Forelimb muscle (tissue), 1 donor: ENCODE results near the gene SLC25A2. TPM values are rescaled to one million over a fixed set of nuclear protein-coding genes. Genes with fewer than 3 reads are reported as not detected.
"Not testable (repeated sequence)": the region's sequence is repeated elsewhere in the genome, so short reads cannot be mapped to it uniquely, and the experiment has no call there.

Experiments
- DNase-seq: peaks from one replicate; pipeline ENCODE4 v3.0.0-alpha.2; 2013; ENCODE audit warnings: low read depth
- polyA plus RNA-seq: library from polyadenylated mRNA; unstranded; fragments of 120-200 nt; gene quantifications from one replicate; pipeline ENCODE4 v1.2.1, GENCODE V29; 2013; ENCODE audit not compliant: insufficient read length

Gene SLC25A2
- polyA plus RNA-seq, 1 donor = 0.10 TPM

DNA sequence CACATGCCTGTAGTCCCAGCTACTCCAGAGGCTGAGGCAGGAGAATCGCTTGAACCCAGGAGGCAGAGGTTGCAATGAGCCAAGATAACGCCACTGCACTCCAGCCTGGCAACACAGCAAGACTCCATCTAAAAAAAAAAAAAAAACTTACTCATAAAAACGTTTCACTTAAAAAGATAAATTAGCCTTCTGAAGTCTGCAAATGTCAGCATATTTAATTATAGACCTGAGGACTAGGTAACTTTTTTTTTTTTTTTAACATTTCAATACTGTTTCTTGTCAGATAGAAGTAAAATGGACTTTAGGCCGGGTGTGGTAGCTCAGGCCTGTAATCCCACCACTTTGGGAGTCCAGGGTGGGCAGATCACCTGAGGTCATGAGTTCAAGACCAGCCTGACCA, 13.1 kb upstream of the SLC25A2 start:
- not testable (repeated sequence) for DNase-seq

DNA sequence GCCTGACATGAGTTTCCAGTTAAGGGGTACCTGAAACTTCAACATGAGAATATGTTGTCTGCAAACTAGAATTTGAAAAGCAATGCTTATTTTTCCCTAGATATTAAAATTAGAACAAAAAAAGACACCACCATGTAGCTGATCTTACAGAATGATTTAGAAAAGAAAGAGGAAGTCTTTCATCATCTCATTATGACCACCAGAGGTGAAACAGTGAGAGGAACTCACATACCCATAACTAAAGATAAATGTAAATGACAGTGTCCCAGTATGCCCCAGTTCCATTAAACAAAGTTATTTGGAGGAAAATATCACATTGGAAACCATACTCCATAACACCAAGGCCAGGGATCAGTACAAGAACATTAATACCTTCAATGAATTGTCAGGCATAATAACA, 9.9 kb upstream of the SLC25A2 start:
- DNase-seq = no peak

DNA sequence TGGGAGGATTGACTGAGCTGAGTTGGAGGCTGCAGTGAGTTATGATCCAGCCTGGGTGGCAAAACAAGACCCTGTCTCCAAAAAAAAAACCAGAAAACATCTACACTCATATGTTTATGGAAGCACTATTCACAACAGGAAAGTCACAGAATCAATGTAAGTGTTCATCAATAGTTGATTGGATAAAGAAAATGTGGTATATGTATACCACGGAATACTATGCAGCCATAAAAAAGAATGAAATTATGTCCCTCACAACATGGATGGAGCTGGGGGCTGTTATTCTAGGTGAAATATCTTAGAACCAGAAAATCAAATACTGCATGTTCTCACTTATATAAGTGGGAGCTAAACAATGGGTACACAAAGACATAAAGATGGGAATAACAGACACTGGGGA, 2.8 kb upstream of the SLC25A2 start:
- DNase-seq = no peak

DNA sequence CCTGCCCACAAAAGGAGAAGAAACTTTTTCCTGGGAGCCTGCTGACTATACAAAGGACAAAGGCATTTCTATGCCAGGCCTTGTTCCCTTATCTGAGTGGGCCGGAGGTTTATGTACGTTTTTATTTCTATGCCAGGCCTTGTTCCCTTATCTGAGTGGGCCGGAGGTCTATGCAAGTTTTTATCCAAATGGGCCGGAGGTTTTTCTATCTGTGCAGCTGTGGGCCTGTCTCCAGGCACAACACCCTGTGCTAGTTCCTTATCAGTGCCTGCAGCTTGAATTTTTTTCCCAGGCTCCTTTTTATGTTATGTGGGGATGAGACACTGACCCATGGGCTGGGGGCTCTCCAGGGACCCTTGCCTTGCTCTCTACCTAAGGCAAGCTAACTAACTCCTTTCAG, 5.5 kb downstream of the SLC25A2 start:
- no peak for DNase-seq

DNA sequence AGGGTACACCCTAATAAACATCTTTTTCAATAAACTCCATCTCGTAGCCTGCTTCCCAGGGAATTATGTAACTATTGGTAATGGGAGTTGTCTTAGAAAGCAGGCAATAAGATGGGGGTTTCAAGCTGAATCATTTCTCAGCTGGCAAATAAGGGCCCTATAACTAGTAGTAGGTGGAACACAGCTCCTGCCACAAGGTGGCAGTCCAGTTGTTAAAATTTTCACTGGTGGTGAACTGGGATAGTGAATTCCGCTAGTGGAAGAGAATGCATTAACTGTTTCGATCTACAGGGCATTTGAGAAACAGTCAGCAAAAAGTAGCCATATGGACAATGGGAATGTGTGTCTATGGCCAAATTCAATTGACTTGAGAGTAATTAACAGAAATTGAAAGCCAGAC, 30.9 kb downstream of the SLC25A2 start:
- no peak for DNase-seq

DNA sequence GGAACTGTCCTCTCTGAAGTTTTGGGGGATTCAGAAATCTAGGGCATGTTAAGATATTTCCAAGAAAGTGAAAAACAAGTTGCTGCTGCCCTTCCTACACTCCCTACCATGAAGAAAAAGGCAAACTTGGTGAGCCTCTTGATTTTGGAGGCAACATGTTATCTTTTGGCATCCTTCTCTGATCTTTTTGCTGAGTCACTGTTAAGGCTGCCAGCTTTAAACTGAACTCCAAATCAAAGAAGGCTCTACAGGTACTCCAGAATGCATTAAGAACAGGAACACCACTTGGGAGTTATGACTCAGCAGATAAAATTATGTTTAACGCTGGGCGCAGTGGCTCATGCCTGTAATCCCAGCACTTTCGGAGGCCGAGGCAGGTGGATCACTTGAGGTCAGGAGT, 34.7 kb downstream of the SLC25A2 start:
- DNase-seq = no peak

DNA sequence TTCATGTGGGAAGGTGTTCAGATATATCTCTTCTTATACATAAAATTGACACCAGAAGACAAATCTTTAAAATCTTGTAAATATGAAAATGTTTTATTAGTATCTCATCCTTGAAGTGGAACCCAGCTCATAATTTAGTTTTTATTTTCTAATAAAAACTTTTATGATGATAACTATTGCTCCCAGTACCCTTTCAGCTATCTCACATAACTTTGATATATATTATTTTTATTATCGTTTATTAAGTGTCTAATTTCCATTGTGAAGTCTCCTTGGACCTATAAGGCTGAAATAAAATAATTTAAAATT, 42.7 kb downstream of the SLC25A2 start:
- DNase-seq = no peak

DNA sequence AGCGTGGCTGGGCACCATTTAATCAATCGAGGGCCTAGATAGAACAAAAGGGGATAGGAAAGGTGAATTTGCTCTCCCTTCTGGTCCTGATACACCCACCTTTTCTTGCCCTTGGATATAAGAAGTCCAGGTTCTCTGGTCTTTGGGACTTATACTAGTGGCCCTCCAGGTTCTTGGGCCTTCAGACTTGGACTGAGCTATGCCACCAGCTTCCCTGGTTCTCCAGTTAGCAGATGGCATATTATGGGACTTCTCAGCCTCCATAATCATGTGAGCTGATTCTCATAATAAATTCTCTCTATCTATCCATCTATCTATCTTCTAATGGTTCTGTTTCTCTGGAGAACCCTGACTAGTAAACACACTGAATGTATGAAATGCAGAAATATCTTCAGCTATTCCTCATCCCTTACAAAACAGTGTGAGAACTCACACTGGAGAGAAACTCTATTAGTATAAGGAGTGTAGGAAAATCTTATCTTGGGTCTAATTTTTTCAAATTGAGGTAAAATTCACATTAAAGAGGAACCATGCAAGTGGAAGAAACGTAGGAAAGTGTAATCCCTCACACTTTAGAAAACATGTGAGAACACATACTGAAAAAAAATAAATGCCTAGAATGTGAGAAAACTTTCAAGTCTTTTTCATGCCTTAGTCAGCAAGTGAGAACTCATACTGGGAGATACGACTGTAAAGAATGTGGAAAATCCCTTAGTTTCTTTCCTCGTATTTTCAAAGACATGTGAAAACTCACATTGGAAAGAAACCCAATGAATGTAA, 43.2 kb downstream of the SLC25A2 start:
- DNase-seq = no peak

DNA sequence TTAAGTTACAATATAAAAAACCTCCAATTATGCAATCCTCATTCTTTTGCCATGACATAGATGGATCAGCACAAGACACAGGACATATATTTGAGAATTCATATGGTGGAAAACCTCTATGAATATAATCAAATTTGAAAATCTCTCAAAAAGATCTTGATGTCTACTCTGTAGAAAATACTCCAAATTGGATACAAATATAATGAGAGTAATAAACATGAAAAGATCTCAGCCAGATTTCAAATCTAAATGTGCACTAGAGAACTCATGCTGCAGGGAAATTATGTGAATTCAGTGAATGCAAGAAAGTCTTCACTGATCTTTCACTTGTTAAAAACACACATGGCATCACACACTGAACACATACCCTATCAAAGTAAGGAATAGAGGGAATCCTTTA, 44.9 kb downstream of the SLC25A2 start:
- no peak for DNase-seq

DNA sequence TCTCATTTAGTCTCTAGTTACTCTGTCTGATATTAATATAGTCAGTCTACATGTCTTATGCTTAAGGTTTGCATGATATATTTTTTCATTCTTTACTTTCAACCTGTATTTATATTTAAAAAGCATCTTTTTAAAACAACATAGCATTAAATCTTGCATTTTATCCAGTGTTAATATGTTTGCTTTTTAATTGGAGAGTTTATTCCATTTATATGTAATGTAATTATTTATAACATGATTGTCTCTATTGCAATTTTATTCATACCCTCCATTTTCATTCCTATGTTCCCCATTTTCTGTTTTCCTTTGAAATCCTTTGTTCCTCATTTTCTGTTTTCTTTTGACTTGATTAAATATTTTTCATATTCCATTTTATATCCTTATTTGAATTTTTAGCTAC, 45.4 kb downstream of the SLC25A2 start:
- no peak for DNase-seq

Other genes starting within 250 kb of the SLC25A2 start
- 2.2 TPM for gene PCDHB2, start 209.4 kb downstream of the SLC25A2 start, polyA plus RNA-seq
- 1.6 TPM for gene PCDHB3, start 203.6 kb downstream of the SLC25A2 start, polyA plus RNA-seq
- 3.1 TPM for gene PCDHB4, start 182.2 kb downstream of the SLC25A2 start, polyA plus RNA-seq
- gene PCDHB5, start 168.8 kb downstream of the SLC25A2 start, polyA plus RNA-seq = 3.8 TPM
- 1.4 TPM for gene PCDHB6, start 154.0 kb downstream of the SLC25A2 start, polyA plus RNA-seq
- gene PCDHB7, start 131.4 kb downstream of the SLC25A2 start, polyA plus RNA-seq = 1.9 TPM
- gene PCDHB8, start 126.3 kb downstream of the SLC25A2 start, polyA plus RNA-seq = 1.8 TPM
- gene PCDHB16, start 121.7 kb downstream of the SLC25A2 start, polyA plus RNA-seq = 2.5 TPM
- 2.9 TPM for gene PCDHB9, start 116.9 kb downstream of the SLC25A2 start, polyA plus RNA-seq
- gene PCDHB10, start 111.7 kb downstream of the SLC25A2 start, polyA plus RNA-seq = 3.6 TPM
- 2.2 TPM for gene PCDHB11, start 104.4 kb downstream of the SLC25A2 start, polyA plus RNA-seq
- gene PCDHB12, start 95.3 kb downstream of the SLC25A2 start, polyA plus RNA-seq = 2.5 TPM
- 2.4 TPM for gene PCDHB13, start 90.1 kb downstream of the SLC25A2 start, polyA plus RNA-seq
- 6.3 TPM for gene PCDHB14, start 80.7 kb downstream of the SLC25A2 start, polyA plus RNA-seq
- gene PCDHB15, start 58.7 kb downstream of the SLC25A2 start, polyA plus RNA-seq = 7.0 TPM
- 76.1 TPM for gene TAF7, start 16.7 kb upstream of the SLC25A2 start, polyA plus RNA-seq
- 0.58 TPM for gene PCDHGA1, start 26.5 kb upstream of the SLC25A2 start, polyA plus RNA-seq
- 2.1 TPM for gene PCDHGA2, start 34.7 kb upstream of the SLC25A2 start, polyA plus RNA-seq
- gene PCDHGA3, start 39.8 kb upstream of the SLC25A2 start, polyA plus RNA-seq = 1.1 TPM
- gene PCDHGB1, start 46.0 kb upstream of the SLC25A2 start, polyA plus RNA-seq = 0.49 TPM
- 1.0 TPM for gene PCDHGA4, start 51.0 kb upstream of the SLC25A2 start, polyA plus RNA-seq
- gene PCDHGB2, start 55.9 kb upstream of the SLC25A2 start, polyA plus RNA-seq = 1.7 TPM
- 2.6 TPM for gene PCDHGA5, start 60.1 kb upstream of the SLC25A2 start, polyA plus RNA-seq
- gene PCDHGB3, start 66.2 kb upstream of the SLC25A2 start, polyA plus RNA-seq = 1.6 TPM
- gene PCDHGA6, start 69.8 kb upstream of the SLC25A2 start, polyA plus RNA-seq = 2.6 TPM
- gene PCDHGA7, start 78.7 kb upstream of the SLC25A2 start, polyA plus RNA-seq = 1.4 TPM
- gene PCDHGB4, start 83.6 kb upstream of the SLC25A2 start, polyA plus RNA-seq = 1.7 TPM
- gene PCDHGA8, start 88.6 kb upstream of the SLC25A2 start, polyA plus RNA-seq = 0.73 TPM
- gene PCDHGB5, start 93.9 kb upstream of the SLC25A2 start, polyA plus RNA-seq = 3.1 TPM
- 3.3 TPM for gene PCDHGA9, start 98.7 kb upstream of the SLC25A2 start, polyA plus RNA-seq
- 3.5 TPM for gene PCDHGB6, start 104.0 kb upstream of the SLC25A2 start, polyA plus RNA-seq
- gene PCDHGA10, start 108.9 kb upstream of the SLC25A2 start, polyA plus RNA-seq = 1.4 TPM
- gene PCDHGB7, start 113.6 kb upstream of the SLC25A2 start, polyA plus RNA-seq = 7.0 TPM
- gene PCDHGA11, start 117.0 kb upstream of the SLC25A2 start, polyA plus RNA-seq = 2.7 TPM
- 1.7 TPM for gene PCDHGA12, start 126.5 kb upstream of the SLC25A2 start, polyA plus RNA-seq
- gene PCDHGC3, start 171.9 kb upstream of the SLC25A2 start, polyA plus RNA-seq = 83.8 TPM
- gene PCDHGC4, start 181.0 kb upstream of the SLC25A2 start, polyA plus RNA-seq = 1.8 TPM
- 0.78 TPM for gene PCDHGC5, start 185.0 kb upstream of the SLC25A2 start, polyA plus RNA-seq